ENCODE data around the gene PLPP7.

DNA sequence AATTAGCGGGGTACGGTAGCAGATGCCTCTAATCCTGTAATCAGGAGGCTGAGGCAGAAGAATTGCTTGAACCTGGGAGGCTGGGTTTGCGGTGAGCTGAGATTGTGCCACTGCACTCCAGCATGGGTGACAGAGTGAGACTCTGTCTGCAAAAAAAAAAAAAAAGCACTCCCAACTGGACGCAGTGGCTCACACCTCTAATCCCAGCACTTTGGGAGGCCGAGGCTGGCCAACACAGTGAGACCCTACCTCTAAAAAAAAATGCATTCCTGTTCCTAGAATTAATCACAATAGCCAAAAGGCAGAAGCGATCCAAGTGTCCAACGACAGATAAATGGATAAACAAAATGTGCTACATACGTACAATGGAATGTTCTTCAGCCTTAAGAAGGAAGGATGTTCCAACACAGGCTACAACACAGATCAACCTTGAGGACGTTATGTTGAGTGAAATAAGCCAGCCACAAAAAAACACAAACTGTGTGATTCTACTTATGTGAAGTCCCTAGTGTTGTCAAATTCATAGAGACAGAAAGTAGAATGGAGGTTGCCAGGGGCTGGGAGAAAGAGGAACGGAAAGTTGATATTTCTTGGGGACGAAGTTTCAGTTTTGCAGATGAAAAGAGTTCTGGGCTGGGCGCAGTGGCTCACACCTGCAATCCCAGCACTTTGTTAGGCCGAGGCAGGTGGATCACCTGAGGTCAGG, 27.0 kb upstream of the PLPP7 start:
- TF ChIP-seq EZH2 (IDR thresholded peaks at IDR 0.05): no peak
- TF ChIP-seq, protein P1, sequence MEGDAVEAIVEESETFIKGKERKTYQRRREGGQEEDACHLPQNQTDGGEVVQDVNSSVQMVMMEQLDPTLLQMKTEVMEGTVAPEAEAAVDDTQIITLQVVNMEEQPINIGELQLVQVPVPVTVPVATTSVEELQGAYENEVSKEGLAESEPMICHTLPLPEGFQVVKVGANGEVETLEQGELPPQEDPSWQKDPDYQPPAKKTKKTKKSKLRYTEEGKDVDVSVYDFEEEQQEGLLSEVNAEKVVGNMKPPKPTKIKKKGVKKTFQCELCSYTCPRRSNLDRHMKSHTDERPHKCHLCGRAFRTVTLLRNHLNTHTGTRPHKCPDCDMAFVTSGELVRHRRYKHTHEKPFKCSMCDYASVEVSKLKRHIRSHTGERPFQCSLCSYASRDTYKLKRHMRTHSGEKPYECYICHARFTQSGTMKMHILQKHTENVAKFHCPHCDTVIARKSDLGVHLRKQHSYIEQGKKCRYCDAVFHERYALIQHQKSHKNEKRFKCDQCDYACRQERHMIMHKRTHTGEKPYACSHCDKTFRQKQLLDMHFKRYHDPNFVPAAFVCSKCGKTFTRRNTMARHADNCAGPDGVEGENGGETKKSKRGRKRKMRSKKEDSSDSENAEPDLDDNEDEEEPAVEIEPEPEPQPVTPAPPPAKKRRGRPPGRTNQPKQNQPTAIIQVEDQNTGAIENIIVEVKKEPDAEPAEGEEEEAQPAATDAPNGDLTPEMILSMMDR (IDR thresholded peaks at IDR 0.05): no peak

Data from neural progenitor cell (in vitro differentiated cells).